Measurements from ENCODE around the gene IL1A. TPM values are rescaled to one million over a fixed set of nuclear protein-coding genes. Genes with fewer than 3 reads are reported as not detected.

The IL1A gene
- total and polyA plus RNA-seq, 3 donors from 2014 or later = 15.8 to 36.5 (median 21.4) TPM

GRCh38 chr2:112772322-112772721, 12.0 kb downstream of the IL1A start:
- Histone ChIP-seq H3K4me1 (peaks cover 4% of the 10 kb centered on the region), H3K4me3 (no peak overlapping the region), H3K36me3 (ENCODE audit: low read depth, missing control alignments) (no peaks in the 10 kb centered on the region), H3K27me3 (no peaks in the 10 kb centered on the region), H3K27ac (peak overlapping the region in 1 of 2 donors; percentile 34), H3K9me3 (no peaks in the 10 kb centered on the region)
- 65 to 73% methylated on average over 4 of the region's 4 CpGs for WGBS, 2 donors
- TF ChIP-seq CTCF (IDR thresholded peaks at IDR 0.05) = no peak
- TF ChIP-seq POLR2A (IDR thresholded peaks at IDR 0.05) = no peak
- intact Hi-C loops (cut with DNase I; ENCODE audit: low total_unique reads) = no loop called here
- DNase-seq = no peak

GRCh38 chr2:112768432-112768831, 15.9 kb downstream of the IL1A start:
- intact Hi-C loops (cut with DNase I; ENCODE audit: low total_unique reads) = no loop called here
- no peak for DNase-seq
- peaks cover 8% of the 10 kb centered on the region for H3K4me1 ChIP-seq
- no peaks in the 10 kb centered on the region for H3K36me3 ChIP-seq (ENCODE audit: low read depth, missing control alignments)
- 75 to 78% methylated on average over 1 of the region's 1 CpG for WGBS, 2 donors
- no peak for TF ChIP-seq POLR2A (IDR thresholded peaks at IDR 0.05)
- TF ChIP-seq CTCF (IDR thresholded peaks at IDR 0.05) = peak in 1 of 3 experiments; percentile 8
- no peak overlapping the region for H3K27ac ChIP-seq
- H3K27me3 ChIP-seq = no peaks in the 10 kb centered on the region
- no peaks in the 10 kb centered on the region for H3K9me3 ChIP-seq
- H3K4me3 ChIP-seq = no peak overlapping the region

- intact Hi-C loops (cut with DNase I; ENCODE audit: low total_unique reads) = no loop called here
- Histone ChIP-seq H3K9me3 (no peaks in the 10 kb centered on the region), H3K27ac (no peak overlapping the region), H3K4me3 (no peak overlapping the region), H3K36me3 (ENCODE audit: low read depth, missing control alignments) (no peaks in the 10 kb centered on the region), H3K27me3 (no peaks in the 10 kb centered on the region), H3K4me1 (peaks cover 8% of the 10 kb centered on the region)
- TF ChIP-seq CTCF (IDR thresholded peaks at IDR 0.05) = no peak
- TF ChIP-seq POLR2A (IDR thresholded peaks at IDR 0.05) = no peak
- WGBS, 2 donors = 52 to 73% methylated on average over 6 of the region's 6 CpGs
- DNase-seq = no peak
Observed at GRCh38 chr2:112767693-112768330, 16.5 kb downstream of the IL1A start.

GRCh38 chr2:112765251-112765650, 19.0 kb downstream of the IL1A start:
- DNase-seq = no peak

More at GRCh38 chr2:112765251-112765650, 19.0 kb downstream of the IL1A start:
- intact Hi-C loops (cut with DNase I; ENCODE audit: low total_unique reads) = no loop called here
- Histone ChIP-seq H3K27ac (no peak overlapping the region), H3K36me3 (ENCODE audit: low read depth, missing control alignments) (no peaks in the 10 kb centered on the region), H3K4me3 (peak overlapping the region; percentile 59 to 75), H3K27me3 (no peaks in the 10 kb centered on the region), H3K4me1 (peaks cover 3% of the 10 kb centered on the region), H3K9me3 (no peaks in the 10 kb centered on the region)
- no peak for TF ChIP-seq CTCF (IDR thresholded peaks at IDR 0.05)
- no peak for TF ChIP-seq POLR2A (IDR thresholded peaks at IDR 0.05)
- WGBS, 2 donors = 29 to 33% methylated on average over 4 of the region's 4 CpGs

All from testis (tissue), 3 donors.